B cell (primary cell): Measurements from ENCODE around the gene TRERF1. TPM values are rescaled to one million over a fixed set of nuclear protein-coding genes. Genes with fewer than 3 reads are reported as not detected.

Experiments
- ATAC-seq: fragments of 200-7000 bp; cut with Tn5 transposase; one replicate; pipeline ENCODE4 v1.10.0; 2021; ENCODE audit warnings: low read depth, mild to moderate bottlenecking, moderate number of reproducible peaks, moderate library complexity
- CTCF ChIA-PET: fragments of 350-600 bp; sonication (Branson Sonifier 250); formaldehyde crosslinking; loops from one replicate; lab custom pipeline; 2021; ENCODE audit warnings: antibody characterized with exemption, inconsistent platforms; lab: Charles Lee
- POLR2A ChIA-PET: fragments of 350-600 bp; sonication (Branson Sonifier 250); formaldehyde crosslinking; loops from one replicate; lab custom pipeline; 2021; ENCODE audit warnings: antibody characterized with exemption; lab: Charles Lee
- DNase-seq: peaks from one replicate; pipeline ENCODE4 v3.0.0; 2013
- H2AFZ ChIP-seq: 2 replicates; pipeline ENCODE4 v1.6.1; 2012; ENCODE audit warnings: mild to moderate bottlenecking, low read depth, low read length; ENCODE audit not compliant: insufficient read depth, poor library complexity, severe bottlenecking
- H3K27ac ChIP-seq, 2 donors: 1 replicate in 1 of 2; 2 replicates in 1 of 2; pipeline ENCODE4 v1.5.1; 2012 to 2013; ENCODE audit warnings: low read length in 2 of 2, mild to moderate bottlenecking in 2 of 2, moderate library complexity in 1 of 2
- H3K27me3 ChIP-seq, 4 experiments: fragments of 200-600 bp in 1 of 4; sonication (generic) in 1 of 4; replicated peaks in 1 of 4; 1 replicate in 2 of 4; 2 replicates in 2 of 4; pipeline versions ENCODE4 v1.6.1 to v1.7.0; 2013 to 2016; ENCODE audit warnings: low read length in 3 of 4, mild to moderate bottlenecking in 2 of 4, mixed read lengths in 1 of 4, moderate library complexity in 1 of 4; ENCODE audit not compliant: insufficient read depth in 4 of 4, control insufficient read depth in 3 of 4; ENCODE audit errors: control extremely low read depth in 1 of 4
- H3K36me3 ChIP-seq, 2 experiments: replicated peaks in 1 of 2; 1 replicate in 1 of 2; 2 replicates in 1 of 2; pipeline versions ENCODE4 v1.6.1 to v1.7.1; 2013; ENCODE audit warnings: low read length in 1 of 2; ENCODE audit not compliant: insufficient read depth in 2 of 2, control insufficient read depth in 1 of 2; ENCODE audit errors: control extremely low read depth in 1 of 2, extremely low read depth in 1 of 2
- H3K4me1 ChIP-seq, 2 donors: fragments of 200-600 bp in 1 of 2; sonication (generic) in 1 of 2; 1 replicate in 1 of 2; 2 replicates in 1 of 2; pipeline versions ENCODE4 v1.5.1 to v1.6.1; 2013 to 2017; ENCODE audit warnings: low read length in 2 of 2; ENCODE audit not compliant: control insufficient read depth in 2 of 2, insufficient read depth in 2 of 2
- H3K4me2 ChIP-seq: replicated peaks from 2 replicates; pipeline ENCODE3; 2012; ENCODE audit warnings: mild to moderate bottlenecking, low read depth, low read length; ENCODE audit not compliant: poor library complexity, severe bottlenecking
- H3K4me3 ChIP-seq, 5 experiments: fragments of 200-600 bp in 1 of 5; sonication (generic) in 1 of 5; 1 replicate in 3 of 5; 2 replicates in 2 of 5; pipeline versions ENCODE4 v1.5.1 to v1.7.0; 2011 to 2016; ENCODE audit warnings: low read length in 4 of 5, mild to moderate bottlenecking in 4 of 5, low read depth in 2 of 5, control low read depth in 1 of 5, moderate library complexity in 1 of 5; ENCODE audit not compliant: insufficient read depth in 1 of 5; ENCODE audit errors: control extremely low read depth in 1 of 5, extremely low read depth in 1 of 5
- H3K79me2 ChIP-seq: fragments of 200-600 bp; sonication (generic); one replicate; pipeline ENCODE4 v1.6.0; 2016; ENCODE audit warnings: low read length; ENCODE audit not compliant: control insufficient read depth, insufficient read depth
- H3K9ac ChIP-seq: fragments of 200-600 bp; sonication (generic); 2 replicates; pipeline ENCODE4 v1.6.1; 2017; ENCODE audit warnings: mild to moderate bottlenecking, low read length, moderate library complexity
- H3K9me3 ChIP-seq, 3 donors: one replicate each; pipeline versions ENCODE4 v1.6.1 to v1.7.1; 2013; ENCODE audit warnings: low read length in 2 of 3; ENCODE audit not compliant: control insufficient read depth in 2 of 3, insufficient read depth in 1 of 3; ENCODE audit errors: control extremely low read depth in 1 of 3
- H4K20me1 ChIP-seq: 2 replicates; pipeline ENCODE4 v1.6.0; 2012; ENCODE audit warnings: mild to moderate bottlenecking, low read length; ENCODE audit not compliant: insufficient read depth, control insufficient read depth, poor library complexity, severe bottlenecking
- H3K27ac Mint-ChIP-seq: one replicate; pipeline ENCODE4 v1.8.0; 2021; ENCODE audit warnings: mixed read lengths
- H3K27me3 Mint-ChIP-seq: one replicate; pipeline ENCODE4 v1.8.0; 2021; ENCODE audit warnings: mixed read lengths
- H3K4me1 Mint-ChIP-seq: one replicate; pipeline ENCODE4 v1.8.0; 2021; ENCODE audit warnings: mixed read lengths
- H3K4me3 Mint-ChIP-seq: one replicate; pipeline ENCODE4 v1.8.0; 2021; ENCODE audit warnings: mixed read lengths
- H3K9me3 Mint-ChIP-seq: one replicate; pipeline ENCODE4 v1.8.0; 2022; ENCODE audit warnings: mixed read lengths; ENCODE audit not compliant: insufficient read depth
- EZH2 ChIP-seq: IDR thresholded peaks from 2 replicates; pipeline ENCODE4 v1.6.1; 2012; ENCODE audit warnings: borderline replicate concordance, low read depth, mild to moderate bottlenecking, moderate library complexity, low read length; ENCODE audit not compliant: insufficient read depth, poor library complexity, severe bottlenecking
- WGBS: methylation state at CpG from one replicate; pipeline ENCODE4 v1.1.5; 2013; ENCODE audit warnings: missing lambda C conversion rate; ENCODE audit not compliant: insufficient coverage; 5-methylcytosine and 5-hydroxymethylcytosine counted together
- intact Hi-C: fragments of 100-400 bp; cut with micrococcal nuclease; formaldehyde crosslinking; loops from one replicate; pipeline ENCODE4 v1.10.0; 2022
- polyA plus RNA-seq: library from polyadenylated mRNA; depleted of rRNA; stranded (reverse); fragments of >200 nt; gene quantifications from 2 replicates; pipeline ENCODE4 v1.2.3, GENCODE V29; 2012
- total RNA-seq, 2 donors: library from RNA; stranded (reverse); fragments of 120-200 nt in 1 of 2; gene quantifications; 1 replicate in 1 of 2; 2 replicates in 1 of 2; pipeline versions ENCODE4 v1.2.3 to v1.2.4, GENCODE V29; 2013 to 2022
- TF ChIP-seq, protein P1 (sequence below): fragments of 200-600 bp; IDR thresholded peaks from one replicate; pipeline ENCODE4 v1.8.0; 2022; ENCODE audit warnings: antibody characterized with exemption, mild to moderate bottlenecking

TRERF1 gene
- total and polyA plus RNA-seq, 2 donors (not counting 1 experiment from before 2014, with no cell fraction given) = 3.5 to 6.7 TPM

DNA sequence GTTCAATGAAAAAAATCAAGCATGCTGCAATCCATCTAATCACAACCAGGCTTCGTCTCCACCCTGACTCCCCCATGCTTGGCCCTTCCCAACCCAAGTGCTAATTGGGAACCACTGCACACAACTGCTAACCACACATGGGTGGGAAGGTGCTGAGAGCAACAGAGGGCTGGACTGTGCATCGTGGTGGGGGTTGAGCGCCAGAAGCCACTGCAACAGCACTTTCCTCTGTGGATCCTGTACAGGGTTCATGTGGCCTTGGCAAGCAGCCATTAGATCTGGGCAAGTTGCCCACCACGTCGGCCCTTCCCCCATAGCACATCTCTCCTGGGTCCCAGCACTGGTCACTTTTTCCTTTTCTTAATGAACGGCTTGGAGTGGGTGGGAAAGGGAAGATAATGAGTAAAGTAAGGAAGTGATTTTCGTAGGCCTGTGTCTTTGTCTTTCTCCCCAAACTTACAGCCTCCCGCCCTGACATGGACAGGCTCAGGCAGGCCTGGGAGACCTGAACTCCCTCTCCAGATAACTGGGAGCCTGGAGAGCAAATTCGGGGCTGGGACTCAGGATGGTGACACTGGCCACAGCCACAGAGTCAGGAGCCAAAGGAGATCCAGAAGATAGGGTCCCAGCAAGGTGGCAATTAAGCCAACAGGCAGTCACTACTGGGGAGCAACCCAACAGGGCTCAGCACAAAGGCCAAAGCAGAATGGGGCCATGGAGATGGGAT, 199.7 kb downstream of the TRERF1 start:
- H3K79me2 ChIP-seq = no peaks in the 10 kb centered on the region
- Mint-ChIP-seq H3K4me1 (no peaks in the 10 kb centered on the region), H3K27ac (no peak overlapping the region), H3K27me3 (no peaks in the 10 kb centered on the region), H3K4me3 (no peak overlapping the region), H3K9me3 (no peaks in the 10 kb centered on the region)
- intact Hi-C loops = no loop called here
- CTCF ChIA-PET = no interaction called here
- TF ChIP-seq, protein P1, sequence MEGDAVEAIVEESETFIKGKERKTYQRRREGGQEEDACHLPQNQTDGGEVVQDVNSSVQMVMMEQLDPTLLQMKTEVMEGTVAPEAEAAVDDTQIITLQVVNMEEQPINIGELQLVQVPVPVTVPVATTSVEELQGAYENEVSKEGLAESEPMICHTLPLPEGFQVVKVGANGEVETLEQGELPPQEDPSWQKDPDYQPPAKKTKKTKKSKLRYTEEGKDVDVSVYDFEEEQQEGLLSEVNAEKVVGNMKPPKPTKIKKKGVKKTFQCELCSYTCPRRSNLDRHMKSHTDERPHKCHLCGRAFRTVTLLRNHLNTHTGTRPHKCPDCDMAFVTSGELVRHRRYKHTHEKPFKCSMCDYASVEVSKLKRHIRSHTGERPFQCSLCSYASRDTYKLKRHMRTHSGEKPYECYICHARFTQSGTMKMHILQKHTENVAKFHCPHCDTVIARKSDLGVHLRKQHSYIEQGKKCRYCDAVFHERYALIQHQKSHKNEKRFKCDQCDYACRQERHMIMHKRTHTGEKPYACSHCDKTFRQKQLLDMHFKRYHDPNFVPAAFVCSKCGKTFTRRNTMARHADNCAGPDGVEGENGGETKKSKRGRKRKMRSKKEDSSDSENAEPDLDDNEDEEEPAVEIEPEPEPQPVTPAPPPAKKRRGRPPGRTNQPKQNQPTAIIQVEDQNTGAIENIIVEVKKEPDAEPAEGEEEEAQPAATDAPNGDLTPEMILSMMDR = no peak
- TF ChIP-seq EZH2 = no peak
- no peaks in the 10 kb centered on the region for H3K4me1 ChIP-seq
- ATAC-seq = no peak
- H3K36me3 ChIP-seq = no peaks in the 10 kb centered on the region
- H2AFZ ChIP-seq = no peak overlapping the region
- H3K27ac ChIP-seq = no peak overlapping the region
- H3K27me3 ChIP-seq = no peaks in the 10 kb centered on the region
- no peak overlapping the region for H3K4me3 ChIP-seq
- DNase-seq = no peak
- no peaks in the 10 kb centered on the region for H4K20me1 ChIP-seq
- 70% methylated on average over 3 of the region's 9 CpGs for WGBS
- POLR2A ChIA-PET = no interaction called here
- H3K9me3 ChIP-seq = no peaks in the 10 kb centered on the region
- no peak overlapping the region for H3K9ac ChIP-seq
- no peak overlapping the region for H3K4me2 ChIP-seq

DNA sequence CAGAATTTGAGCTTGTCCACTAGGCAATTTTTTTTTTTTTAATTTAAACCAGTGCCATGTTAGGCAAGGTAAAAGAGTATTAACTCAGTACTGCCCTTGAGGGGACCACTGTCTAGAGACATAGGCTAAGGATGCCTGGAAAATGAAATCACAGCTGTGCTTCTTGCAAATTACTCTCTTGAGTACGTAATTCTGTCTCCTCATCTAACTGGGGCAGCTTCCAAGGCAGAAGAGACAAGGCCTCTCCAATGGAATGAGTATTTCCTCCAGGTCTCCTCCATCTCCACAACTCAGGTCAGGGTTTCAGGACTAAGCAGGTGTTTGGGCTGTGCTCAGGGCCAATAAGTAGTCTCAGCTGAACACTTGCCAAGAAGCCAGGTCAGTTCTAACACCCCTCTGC, 200.2 kb downstream of the TRERF1 start:
- no peaks in the 10 kb centered on the region for H3K4me1 ChIP-seq
- ChIA-PET CTCF (no interaction called here), POLR2A (no interaction called here)
- no peaks in the 10 kb centered on the region for H3K9me3 Mint-ChIP-seq
- H3K79me2 ChIP-seq = no peaks in the 10 kb centered on the region
- no peaks in the 10 kb centered on the region for H3K27me3 ChIP-seq
- H3K27ac ChIP-seq = no peak overlapping the region
- H3K9me3 ChIP-seq = no peaks in the 10 kb centered on the region
- no peak for TF ChIP-seq EZH2
- TF ChIP-seq, protein P1 = no peak
- no peaks in the 10 kb centered on the region for H3K36me3 ChIP-seq
- no peak overlapping the region for H3K4me3 ChIP-seq
- no peak overlapping the region for H2AFZ ChIP-seq
- DNase-seq (no peak), ATAC-seq (no peak)
- no peak overlapping the region for H3K27ac Mint-ChIP-seq
- 100% methylated on average over 1 of the region's 1 CpG for WGBS
- H3K9ac ChIP-seq = no peak overlapping the region
- H3K27me3 Mint-ChIP-seq = no peaks in the 10 kb centered on the region
- intact Hi-C loops = no loop called here
- no peak overlapping the region for H3K4me3 Mint-ChIP-seq
- H3K4me1 Mint-ChIP-seq = no peaks in the 10 kb centered on the region
- H4K20me1 ChIP-seq = no peaks in the 10 kb centered on the region
- H3K4me2 ChIP-seq = no peak overlapping the region
